Stomach (tissue), 9 donors: ENCODE data around the gene PGM2. TPM values are rescaled to one million over a fixed set of nuclear protein-coding genes. Genes with fewer than 3 reads are reported as not detected.

Source experiments
- DNase-seq, 2 donors: peaks; one replicate each; pipeline versions ENCODE4 v3.0.0 to v3.0.0-alpha.2; 2013 to 2019
- H3K27ac ChIP-seq, 5 donors: fragments of 200-600 bp in 4 of 5; sonication (generic) in 4 of 5; one replicate each; pipeline ENCODE4 v1.5.1; 2013 to 2019; ENCODE audit warnings: mild to moderate bottlenecking in 1 of 5, moderate library complexity in 1 of 5
- H3K27me3 ChIP-seq, 3 donors: fragments of 200-600 bp; sonication (generic); one replicate each; pipeline ENCODE4 v1.5.1; 2017 to 2019; ENCODE audit warnings: mixed run types in 1 of 3
- H3K36me3 ChIP-seq, 4 donors: fragments of 200-600 bp; sonication (generic); 1 replicate in 3 of 4; 2 replicates in 1 of 4; pipeline ENCODE4 v1.5.1; 2016 to 2019
- H3K4me1 ChIP-seq, 4 donors: fragments of 200-600 bp; sonication (generic); one replicate each; pipeline ENCODE4 v1.5.1; 2016 to 2019
- H3K4me3 ChIP-seq, 4 donors: fragments of 200-600 bp; sonication (generic) in 3 of 4; one replicate each; pipeline ENCODE4 v1.5.1; 2016 to 2019; ENCODE audit warnings: mild to moderate bottlenecking in 1 of 4
- H3K9me3 ChIP-seq, 4 donors: fragments of 200-600 bp; sonication (generic); one replicate each; pipeline ENCODE4 v1.5.1; 2016 to 2019
- CTCF ChIP-seq, 7 experiments: fragments of 450-650 bp in 4 of 7; fragments of 200-600 bp in 3 of 7; sonication (generic) in 3 of 7; IDR thresholded peaks; one replicate each; pipeline ENCODE4 v1.5.1; 2016 to 2019; ENCODE audit warnings: antibody characterized with exemption in 7 of 7, control low read depth in 2 of 7, mild to moderate bottlenecking in 1 of 7
- EP300 ChIP-seq: sonication (generic); formaldehyde crosslinking; IDR thresholded peaks from one replicate; pipeline ENCODE4 v1.6.1; 2017; ENCODE audit warnings: antibody characterized with exemption
- POLR2A ChIP-seq, 4 donors: fragments of 450-650 bp; IDR thresholded peaks; one replicate each; pipeline ENCODE4 v1.6.1; 2016; ENCODE audit warnings: antibody characterized with exemption in 4 of 4, control low read depth in 2 of 4, mild to moderate bottlenecking in 1 of 4, moderate library complexity in 1 of 4
- POLR2AphosphoS5 ChIP-seq, 3 donors: sonication (generic); formaldehyde crosslinking; IDR thresholded peaks; one replicate each; pipeline ENCODE4 v1.6.1; 2016; ENCODE audit warnings: antibody characterized with exemption in 3 of 3
- WGBS, 5 donors: extraction: QIAGEN DNeasy Blood & Tissue Kit in 3 of 5; methylation state at CpG; one replicate each; pipeline versions ENCODE4 v1.1.5 to v1.1.7; 2013 to 2018; 5-methylcytosine and 5-hydroxymethylcytosine counted together
- intact Hi-C: fragments of 100-400 bp; cut with DNase I; formaldehyde crosslinking; loops from one replicate; pipeline ENCODE4 v1.15.1; 2023; ENCODE audit warnings: low total_unique reads
- polyA plus RNA-seq, 3 donors: library from polyadenylated mRNA; stranded (reverse); fragments of 200-250 nt; gene quantifications; one replicate each; pipeline ENCODE4 v1.2.3, GENCODE V29; 2013
- total RNA-seq, 5 donors: library from RNA; depleted of rRNA; stranded (reverse); fragments of >200 nt; gene quantifications; one replicate each; pipeline versions ENCODE4 v1.1.0 to v1.2.3, GENCODE V29; 2014 to 2016
- donor health status: healthy with polysubstance abuse.
- donor health status: Bipolar disorder and iron deficiency.
- donor health status: healthy.

The PGM2 gene
- total and polyA plus RNA-seq, 8 donors: 7.4 to 53.1 (median 13.9) TPM

DNA sequence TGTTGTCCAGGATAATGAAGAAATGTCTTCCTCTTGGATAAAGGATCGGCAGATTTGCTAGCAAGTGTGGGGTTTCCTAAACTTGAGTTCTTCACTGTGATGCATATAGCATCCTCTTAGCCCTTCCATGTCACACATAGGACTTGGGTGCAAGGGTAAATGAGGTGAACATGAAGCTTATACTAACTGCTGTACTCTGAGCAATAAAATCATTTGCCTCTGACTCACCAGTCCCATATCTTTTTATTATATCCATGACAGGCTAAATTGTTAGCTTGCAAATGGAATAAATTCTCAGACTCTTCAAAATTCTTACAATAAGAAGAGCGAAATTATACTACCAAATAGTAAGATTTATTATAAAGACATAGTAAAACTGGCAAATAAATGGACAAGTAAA lies 49.7 kb downstream of the PGM2 start:
- intact Hi-C loops: no loop called here
- H3K4me3 ChIP-seq: no peak overlapping the region
- peak overlapping the region in 1 of 5 donors; percentile 77 for H3K27ac ChIP-seq

DNA sequence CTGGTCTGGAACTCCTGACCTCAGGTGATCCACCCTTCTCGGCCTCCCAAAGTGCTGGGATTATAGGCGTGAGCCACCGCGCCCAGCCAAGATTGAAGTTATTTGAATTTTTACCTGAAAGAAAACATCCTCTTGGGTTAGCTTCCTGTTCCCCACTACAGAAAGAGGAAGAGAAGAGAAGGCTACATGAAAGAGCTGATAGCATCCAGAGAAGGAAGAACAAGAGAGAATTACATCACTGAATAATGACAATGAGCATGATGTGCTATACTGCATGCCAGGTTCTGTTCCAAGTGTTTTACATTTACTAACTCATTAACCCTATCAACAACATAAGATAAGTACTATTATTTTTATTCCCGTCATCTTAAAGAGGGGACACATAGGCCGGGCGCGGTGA lies 52.9 kb downstream of the PGM2 start:
- intact Hi-C loops: no loop called here
- no peak for DNase-seq
- no peak for TF ChIP-seq EP300
- no peak for TF ChIP-seq POLR2AphosphoS5 (IDR thresholded peaks at IDR 0.05)
- no peak for TF ChIP-seq CTCF (IDR thresholded peaks at IDR 0.05)
- no peak for TF ChIP-seq POLR2A (IDR thresholded peaks at IDR 0.05)
- Histone ChIP-seq H3K27ac (peak overlapping the region in 1 of 5 donors; percentile 77), H3K36me3 (no peaks in the 10 kb centered on the region), H3K4me1 (peaks cover 0 to 25% (median 11%) of the 10 kb centered on the region in 4 donors), H3K4me3 (no peak overlapping the region), H3K9me3 (no peaks in the 10 kb centered on the region), H3K27me3 (peaks cover 0 to 14% (median 0%) of the 10 kb centered on the region in 3 donors)
- 82 to 89% (median 84%) methylated on average over 8 of the region's 8 CpGs for WGBS, 5 donors

More for the DNA sequence above, 49.7 kb downstream of the PGM2 start:
- WGBS, 5 donors: 86 to 98% (median 95%) methylated on average over 2 of the region's 2 CpGs
- no peaks in the 10 kb centered on the region for H3K9me3 ChIP-seq
- no peak for DNase-seq
- H3K4me1 ChIP-seq: peaks cover 0 to 43% (median 19%) of the 10 kb centered on the region in 4 donors
- peaks cover 0 to 3% (median 0%) of the 10 kb centered on the region in 3 donors for H3K27me3 ChIP-seq
- TF ChIP-seq EP300: no peak
- no peak for TF ChIP-seq CTCF (IDR thresholded peaks at IDR 0.05)
- TF ChIP-seq POLR2A (IDR thresholded peaks at IDR 0.05): no peak
- no peak for TF ChIP-seq POLR2AphosphoS5 (IDR thresholded peaks at IDR 0.05)
- H3K36me3 ChIP-seq: no peaks in the 10 kb centered on the region

- H3K4me3 ChIP-seq: no peak overlapping the region
- H3K9me3 ChIP-seq: no peaks in the 10 kb centered on the region
- peaks cover 0 to 42% (median 20%) of the 10 kb centered on the region in 4 donors for H3K4me1 ChIP-seq
- no peaks in the 10 kb centered on the region for H3K36me3 ChIP-seq
- peaks cover 0 to 22% (median 0%) of the 10 kb centered on the region in 3 donors for H3K27me3 ChIP-seq
- H3K27ac ChIP-seq: peak overlapping the region in 1 of 5 donors; percentile 55
- no peak for TF ChIP-seq CTCF (IDR thresholded peaks at IDR 0.05)
- TF ChIP-seq POLR2A (IDR thresholded peaks at IDR 0.05): no peak
- WGBS, 5 donors: 69 to 88% (median 80%) methylated on average over 5 of the region's 5 CpGs
- DNase-seq: no peak
- intact Hi-C loops: loop anchor here (10.0 kb wide), 1 partner anchor 57 kb away; the partner anchor contains the start of gene PGM2
Measured at GRCh38 chr4:37881811-37882210, 55.3 kb downstream of the PGM2 start.

- Histone ChIP-seq H3K9me3 (no peaks in the 10 kb centered on the region), H3K27ac (peak overlapping the region in 1 of 5 donors; percentile 55), H3K4me3 (no peak overlapping the region), H3K27me3 (peaks cover 0 to 32% (median 0%) of the 10 kb centered on the region in 3 donors), H3K4me1 (peaks cover 0 to 41% (median 21%) of the 10 kb centered on the region in 4 donors), H3K36me3 (no peaks in the 10 kb centered on the region)
- DNase-seq: no peak
- WGBS, 5 donors: 40 to 48% (median 46%) methylated on average over 4 of the region's 4 CpGs
- intact Hi-C loops: loop anchor here (10.0 kb wide), 1 partner anchor 58 kb away; the partner anchor contains the start of gene PGM2
- TF ChIP-seq POLR2AphosphoS5 (IDR thresholded peaks at IDR 0.05) (no peak), EP300 (no peak), CTCF (IDR thresholded peaks at IDR 0.05) (no peak), POLR2A (IDR thresholded peaks at IDR 0.05) (no peak)
Measured at GRCh38 chr4:37882665-37883296, 56.3 kb downstream of the PGM2 start.
